VCaP (cell line): ENCODE data around the gene NR4A1.
A peak's percentile ranks its signal among the peaks of the same experiment; 100 is the strongest.

Experiments
- H3K27ac ChIP-seq: fragments of 450-650 bp; 2 replicates; pipeline ENCODE4 v1.5.1; 2017
- TF ChIP-seq, protein P1 (sequence below): fragments of 450-650 bp; conservative IDR thresholded peaks from 2 replicates; pipeline ENCODE4 v1.5.1; 2017; ENCODE audit warnings: mild to moderate bottlenecking, moderate library complexity

The NR4A1 gene

DNA sequence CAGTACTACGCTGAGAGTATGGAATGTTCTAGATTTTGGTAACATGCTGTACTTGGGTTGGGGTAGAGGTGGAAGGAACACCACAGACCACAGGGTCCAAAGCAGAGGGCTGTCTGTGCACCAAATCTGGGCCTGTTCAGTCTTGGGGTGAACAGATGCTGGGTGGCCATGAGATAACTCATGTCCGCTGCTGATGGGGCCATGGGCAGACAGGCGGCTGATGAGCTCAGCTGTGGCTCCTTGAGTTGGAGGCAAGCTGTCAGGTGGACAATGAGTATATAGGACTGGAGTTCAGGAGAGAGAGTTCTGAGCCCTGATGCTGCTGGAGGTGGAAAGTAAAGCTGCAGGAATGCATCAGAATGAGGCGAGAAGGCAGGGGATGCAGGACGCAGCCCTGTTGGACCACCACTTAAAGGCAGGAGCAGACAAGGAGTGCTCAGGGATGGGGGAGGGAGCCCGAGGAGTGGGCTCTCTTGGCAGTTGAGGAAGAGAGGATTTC lies 34.5 kb downstream of the NR4A1 start:
- TF ChIP-seq, protein P1, sequence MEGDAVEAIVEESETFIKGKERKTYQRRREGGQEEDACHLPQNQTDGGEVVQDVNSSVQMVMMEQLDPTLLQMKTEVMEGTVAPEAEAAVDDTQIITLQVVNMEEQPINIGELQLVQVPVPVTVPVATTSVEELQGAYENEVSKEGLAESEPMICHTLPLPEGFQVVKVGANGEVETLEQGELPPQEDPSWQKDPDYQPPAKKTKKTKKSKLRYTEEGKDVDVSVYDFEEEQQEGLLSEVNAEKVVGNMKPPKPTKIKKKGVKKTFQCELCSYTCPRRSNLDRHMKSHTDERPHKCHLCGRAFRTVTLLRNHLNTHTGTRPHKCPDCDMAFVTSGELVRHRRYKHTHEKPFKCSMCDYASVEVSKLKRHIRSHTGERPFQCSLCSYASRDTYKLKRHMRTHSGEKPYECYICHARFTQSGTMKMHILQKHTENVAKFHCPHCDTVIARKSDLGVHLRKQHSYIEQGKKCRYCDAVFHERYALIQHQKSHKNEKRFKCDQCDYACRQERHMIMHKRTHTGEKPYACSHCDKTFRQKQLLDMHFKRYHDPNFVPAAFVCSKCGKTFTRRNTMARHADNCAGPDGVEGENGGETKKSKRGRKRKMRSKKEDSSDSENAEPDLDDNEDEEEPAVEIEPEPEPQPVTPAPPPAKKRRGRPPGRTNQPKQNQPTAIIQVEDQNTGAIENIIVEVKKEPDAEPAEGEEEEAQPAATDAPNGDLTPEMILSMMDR = no peak
- H3K27ac ChIP-seq = peak overlapping the region; percentile 95

DNA sequence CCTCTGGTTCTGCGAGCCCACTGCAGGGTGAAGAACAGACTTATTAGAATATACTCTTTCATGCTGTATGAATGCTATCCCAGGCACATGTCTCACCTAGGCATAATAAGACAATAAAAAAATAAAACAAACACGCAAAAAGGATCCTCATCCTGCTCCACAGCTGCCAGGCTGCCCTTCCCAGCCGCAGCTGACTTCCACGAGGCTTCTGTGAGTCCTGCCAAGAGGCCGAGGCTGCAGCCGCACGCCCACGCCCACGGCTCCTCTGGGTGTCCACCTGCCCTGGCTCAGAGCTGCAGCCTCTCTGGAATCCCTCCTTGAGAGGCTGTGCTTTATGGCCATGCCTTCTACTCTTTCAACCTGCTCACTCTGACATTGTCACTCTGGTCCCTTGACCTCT lies 35.1 kb downstream of the NR4A1 start:
- TF ChIP-seq, protein P1 = no peak
- H3K27ac ChIP-seq = peak overlapping the region; percentile 95

DNA sequence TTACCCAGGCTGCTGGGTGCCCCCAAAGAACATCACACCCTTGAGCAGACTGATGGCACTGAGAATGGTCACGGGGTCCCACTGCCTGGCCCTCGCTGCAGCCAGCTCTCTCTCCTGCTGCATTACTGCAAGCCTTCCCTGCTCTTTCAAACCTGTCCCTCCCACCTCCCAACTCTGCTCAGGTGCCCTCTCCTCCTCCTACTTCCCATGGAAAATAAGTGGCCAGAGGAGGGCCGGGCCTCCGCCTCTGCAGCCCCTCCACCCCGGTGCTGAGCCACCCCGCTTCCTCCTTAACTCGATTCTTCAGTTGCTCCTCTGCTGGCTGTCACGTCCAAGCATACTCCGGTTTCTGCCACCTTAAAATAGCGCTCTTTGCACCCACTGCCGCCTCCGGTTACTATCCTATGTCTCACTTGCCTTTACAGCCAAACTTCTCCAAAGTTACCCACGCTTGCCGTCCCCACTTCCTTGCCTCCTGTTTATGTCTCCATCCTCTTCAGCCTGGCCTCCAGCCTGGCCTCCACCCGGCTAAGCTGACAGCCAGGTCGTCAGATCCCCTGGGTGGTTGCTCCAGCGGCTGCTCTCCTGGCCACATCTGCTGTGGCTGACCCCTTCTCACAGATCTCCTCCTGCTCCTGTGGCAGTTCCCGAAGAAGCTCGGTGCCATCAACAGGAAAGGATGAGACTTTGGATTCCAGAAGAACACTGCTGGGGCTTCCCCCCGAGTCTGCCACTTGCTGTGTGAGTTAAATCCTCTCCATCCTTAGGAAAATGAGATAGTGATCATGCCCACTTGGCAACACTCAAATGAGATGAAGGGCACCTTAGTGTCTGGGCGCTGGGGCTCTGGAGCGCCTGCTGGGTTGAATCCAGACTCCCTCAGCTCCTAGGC lies 35.9 kb downstream of the NR4A1 start:
- H3K27ac ChIP-seq = peak overlapping the region; percentile 95
- TF ChIP-seq, protein P1 = no peak

DNA sequence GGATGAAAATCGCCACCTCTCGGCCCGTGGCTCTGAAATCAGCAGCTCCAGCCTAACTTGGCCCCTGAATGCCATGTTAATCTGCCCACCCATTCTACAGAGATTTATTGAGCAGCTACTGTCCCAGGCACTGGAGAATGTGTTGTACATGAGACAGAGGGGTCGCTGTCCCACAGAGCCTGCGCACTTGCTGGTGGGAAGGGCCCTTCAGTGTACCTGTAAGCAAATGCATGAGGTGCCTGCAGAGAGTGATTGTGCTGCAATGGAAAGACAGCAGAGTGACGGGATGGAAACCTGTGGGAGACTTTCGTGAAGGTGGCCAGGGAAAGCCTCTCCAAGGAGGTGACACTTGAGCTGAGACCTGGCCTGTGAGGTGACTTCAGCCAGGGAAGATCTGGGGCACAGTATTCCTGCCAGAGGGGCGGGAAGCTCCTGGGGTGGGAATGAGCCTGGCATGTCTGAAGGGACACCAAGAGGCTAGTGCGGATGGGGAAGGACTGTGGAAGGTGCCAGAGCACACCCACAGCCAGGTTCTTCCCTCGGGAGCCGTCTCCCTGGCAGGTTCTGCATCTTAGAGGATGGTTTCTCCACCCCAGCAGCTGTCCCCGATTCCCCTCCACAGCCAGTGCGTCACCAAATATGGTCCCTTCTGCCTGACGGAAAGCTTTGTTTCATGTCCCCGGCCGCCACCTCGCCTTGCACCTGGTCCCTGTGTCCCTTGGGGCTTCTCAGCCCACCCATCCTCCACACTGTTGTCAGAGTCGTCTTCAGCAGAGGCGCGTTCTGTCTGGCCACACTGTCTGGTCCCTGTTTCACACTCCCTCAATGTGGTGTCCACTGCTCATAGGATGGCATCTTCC lies 36.9 kb downstream of the NR4A1 start:
- TF ChIP-seq, protein P1 = no peak
- H3K27ac ChIP-seq = peak overlapping the region; percentile 95

DNA sequence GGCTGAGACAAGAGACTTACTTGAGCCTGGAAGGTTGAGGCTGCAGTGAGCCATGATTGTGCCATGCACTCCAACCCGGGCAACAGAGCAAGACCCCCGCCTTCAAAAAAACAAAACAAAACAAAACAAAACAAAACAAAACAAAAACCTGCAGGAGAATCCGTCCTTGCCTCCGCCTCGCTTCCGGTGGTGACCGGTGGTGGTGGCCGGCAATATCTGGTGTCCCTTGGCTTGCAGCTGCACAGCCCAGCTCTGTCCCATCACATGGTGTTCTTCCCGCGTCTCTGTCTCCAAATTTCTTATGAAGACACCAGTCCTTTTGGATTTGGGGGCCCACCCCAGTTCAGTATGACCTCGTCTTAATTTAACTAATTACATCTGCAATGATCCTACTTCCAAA lies 38.2 kb downstream of the NR4A1 start:
- peak overlapping the region; percentile 95; the same call in 1 of the 2 replicates for H3K27ac ChIP-seq
- TF ChIP-seq, protein P1 = no peak

DNA sequence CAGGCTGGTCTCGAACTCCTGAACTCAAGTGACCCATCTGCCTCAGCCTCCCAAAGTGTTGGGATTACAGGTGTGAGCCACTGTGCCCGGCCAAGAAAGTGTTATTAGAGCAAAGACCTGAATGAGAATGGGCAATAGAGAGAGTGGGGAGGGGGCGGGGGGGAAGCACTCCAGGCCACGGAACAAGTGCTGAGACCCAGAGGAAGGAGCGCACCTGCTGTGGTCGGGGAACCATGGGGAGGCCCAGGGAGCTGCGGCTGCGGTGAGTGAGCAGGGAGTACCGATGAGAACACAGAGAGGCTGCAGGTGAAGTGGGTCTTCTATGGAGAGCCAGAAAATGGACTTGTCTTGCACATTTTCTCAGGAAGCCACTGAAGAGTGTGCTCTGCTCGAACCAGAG lies 39.0 kb downstream of the NR4A1 start:
- H3K27ac ChIP-seq = no peak overlapping the region; the same call in 1 of the 2 replicates

More for the DNA sequence above, 39.0 kb downstream of the NR4A1 start:
- TF ChIP-seq, protein P1 = no peak
